Cardiac ventricle fibroblast (primary cell): ENCODE data around the gene RBP4. TPM values are rescaled to one million over a fixed set of nuclear protein-coding genes. Genes with fewer than 3 reads are reported as not detected.

Source experiments
- total RNA-seq: library from RNA; depleted of rRNA; stranded (reverse); fragments of >200 nt; gene quantifications from 2 replicates; pipeline ENCODE4 v1.2.3, GENCODE V29; 2015

Gene RBP4
- total RNA-seq: 5.8 and 6.4 TPM in 2 replicates

GRCh38 chr10:93601146-93601773 lies at the start of gene RBP4:
TSS of gene RBP4 (minus strand) at chr10:93601235. CDS start at chr10:93601028, 207 bp downstream.

GRCh38 chr10:93612311-93612710 lies 11.3 kb upstream of the RBP4 start, which contains the start of gene PDE6C:
TSS of gene PDE6C (plus strand) at chr10:93612537. CDS start at chr10:93612726, 189 bp downstream.

GRCh38 chr10:93566435-93567276 lies 34.4 kb downstream of the RBP4 start, which contains the start of gene FFAR4:
TSS of gene FFAR4 (plus strand) at chr10:93566665. CDS start at chr10:93566721, 56 bp downstream.

Other genes starting within 250 kb of the RBP4 start
- 136 and 159 TPM in 2 replicates for gene MYOF, start 118.9 kb downstream of the RBP4 start, total RNA-seq
- gene CEP55, start 104.6 kb downstream of the RBP4 start, total RNA-seq: 2.2 and 3.8 TPM in 2 replicates
- gene FFAR4, start 34.6 kb downstream of the RBP4 start, total RNA-seq: not detected in 2 replicates
- gene PDE6C, start 11.3 kb upstream of the RBP4 start, total RNA-seq: not detected in 2 replicates
- gene FRA10AC1, start 101.4 kb upstream of the RBP4 start, total RNA-seq: 3.6 and 61.6 TPM in 2 replicates
- gene LGI1, start 156.7 kb upstream of the RBP4 start, total RNA-seq: not detected in 2 replicates